ENCODE measurements around the gene PSMD3. TPM values are rescaled to one million over a fixed set of nuclear protein-coding genes. Genes with fewer than 3 reads are reported as not detected.

PSMD3 gene
- total RNA-seq, 1 donor = 94.8 TPM

GRCh38 chr17:40023590-40024292 lies 43.1 kb downstream of the PSMD3 start:
- Histone ChIP-seq H3K9me3 (ENCODE audit: low read depth, low read length) (no peaks in the 10 kb centered on the region), H3K4me2 (ENCODE audit: insufficient read depth, low read length) (no peak overlapping the region), H3K4me3 (ENCODE audit: insufficient read depth, low read length) (no peak overlapping the region), H3K36me3 (ENCODE audit: insufficient read depth, low read length) (peaks cover 39% of the 10 kb centered on the region), H3K4me1 (ENCODE audit: insufficient read depth, low read length) (peaks cover 21% of the 10 kb centered on the region), H4K20me1 (ENCODE audit: insufficient read depth, low read length) (peaks cover 5% of the 10 kb centered on the region), H3K79me2 (ENCODE audit: insufficient read depth, low read length) (no peaks in the 10 kb centered on the region), H2AFZ (ENCODE audit: low read length) (no peak overlapping the region), H3K27ac (ENCODE audit: low read depth, low read length) (no peak overlapping the region), H3K27me3 (ENCODE audit: insufficient read depth, low read length) (no peaks in the 10 kb centered on the region)
- peak; percentile 64 for DNase-seq (ENCODE audit: insufficient read length, low spot score, missing footprints)
- no peak for TF ChIP-seq CTCF (IDR thresholded peaks at IDR 0.05; ENCODE audit: extremely low read depth, low read depth, low read length)

DNA sequence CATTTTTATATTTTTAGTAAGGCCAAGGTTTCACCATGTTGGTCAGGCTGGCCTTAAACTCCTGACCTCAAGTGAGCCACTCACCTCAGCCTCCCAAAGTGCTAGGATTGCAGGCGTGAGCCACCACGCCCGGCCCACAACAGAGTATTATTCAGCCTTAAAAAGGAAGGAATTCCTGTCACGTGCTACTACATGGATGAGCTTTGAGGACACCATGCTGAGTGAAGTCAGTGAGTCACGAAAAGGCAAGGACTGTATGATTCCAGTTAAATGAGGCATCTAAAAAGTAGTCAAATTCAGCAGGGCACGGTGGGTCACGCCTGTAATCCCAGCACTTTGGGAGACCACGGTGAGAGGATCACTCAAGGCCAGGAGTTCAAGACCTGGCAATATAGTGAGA lies 44.3 kb downstream of the PSMD3 start:
- H3K4me3 ChIP-seq (ENCODE audit: insufficient read depth, low read length) = no peak overlapping the region
- DNase-seq (ENCODE audit: insufficient read length, low spot score, missing footprints) = peak; percentile 66
- H3K79me2 ChIP-seq (ENCODE audit: insufficient read depth, low read length) = no peaks in the 10 kb centered on the region
- no peak for TF ChIP-seq CTCF (IDR thresholded peaks at IDR 0.05; ENCODE audit: extremely low read depth, low read depth, low read length)
- H4K20me1 ChIP-seq (ENCODE audit: insufficient read depth, low read length) = peaks cover 5% of the 10 kb centered on the region
- peaks cover 17% of the 10 kb centered on the region for H3K4me1 ChIP-seq (ENCODE audit: insufficient read depth, low read length)
- no peak overlapping the region for H3K4me2 ChIP-seq (ENCODE audit: insufficient read depth, low read length)
- H3K27me3 ChIP-seq (ENCODE audit: insufficient read depth, low read length) = no peaks in the 10 kb centered on the region
- no peak overlapping the region for H2AFZ ChIP-seq (ENCODE audit: low read length)
- H3K27ac ChIP-seq (ENCODE audit: low read depth, low read length) = no peak overlapping the region
- no peaks in the 10 kb centered on the region for H3K9me3 ChIP-seq (ENCODE audit: low read depth, low read length)
- peaks cover 43% of the 10 kb centered on the region for H3K36me3 ChIP-seq (ENCODE audit: insufficient read depth, low read length)

- Histone ChIP-seq H3K79me2 (ENCODE audit: insufficient read depth, low read length) (no peaks in the 10 kb centered on the region), H3K4me1 (ENCODE audit: insufficient read depth, low read length) (peaks cover 17% of the 10 kb centered on the region), H2AFZ (ENCODE audit: low read length) (no peak overlapping the region), H3K4me3 (ENCODE audit: insufficient read depth, low read length) (no peak overlapping the region), H3K27me3 (ENCODE audit: insufficient read depth, low read length) (no peaks in the 10 kb centered on the region), H3K36me3 (ENCODE audit: insufficient read depth, low read length) (peaks cover 36% of the 10 kb centered on the region), H3K4me2 (ENCODE audit: insufficient read depth, low read length) (no peak overlapping the region), H3K27ac (ENCODE audit: low read depth, low read length) (no peak overlapping the region), H3K9me3 (ENCODE audit: low read depth, low read length) (no peaks in the 10 kb centered on the region), H4K20me1 (ENCODE audit: insufficient read depth, low read length) (peaks cover 5% of the 10 kb centered on the region)
- no peak for DNase-seq (ENCODE audit: insufficient read length, low spot score, missing footprints)
- no peak for TF ChIP-seq CTCF (IDR thresholded peaks at IDR 0.05; ENCODE audit: extremely low read depth, low read depth, low read length)
Observed at GRCh38 chr17:40025559-40025958, 45.0 kb downstream of the PSMD3 start.

- H3K4me2 ChIP-seq (ENCODE audit: insufficient read depth, low read length) = no peak overlapping the region
- no peak for DNase-seq (ENCODE audit: insufficient read length, low spot score, missing footprints)
- H3K36me3 ChIP-seq (ENCODE audit: insufficient read depth, low read length) = peaks cover 42% of the 10 kb centered on the region
- no peak overlapping the region for H3K27ac ChIP-seq (ENCODE audit: low read depth, low read length)
- H3K79me2 ChIP-seq (ENCODE audit: insufficient read depth, low read length) = no peaks in the 10 kb centered on the region
- no peaks in the 10 kb centered on the region for H3K9me3 ChIP-seq (ENCODE audit: low read depth, low read length)
- H4K20me1 ChIP-seq (ENCODE audit: insufficient read depth, low read length) = peaks cover 5% of the 10 kb centered on the region
- no peak for TF ChIP-seq CTCF (IDR thresholded peaks at IDR 0.05; ENCODE audit: extremely low read depth, low read depth, low read length)
- peaks cover 13% of the 10 kb centered on the region for H3K4me1 ChIP-seq (ENCODE audit: insufficient read depth, low read length)
- no peaks in the 10 kb centered on the region for H3K27me3 ChIP-seq (ENCODE audit: insufficient read depth, low read length)
- H2AFZ ChIP-seq (ENCODE audit: low read length) = no peak overlapping the region
- no peak overlapping the region for H3K4me3 ChIP-seq (ENCODE audit: insufficient read depth, low read length)
Observed at GRCh38 chr17:40025991-40026815, 45.6 kb downstream of the PSMD3 start.

Data from osteoblast (primary cell).